Smooth muscle cell (in vitro differentiated cells): Measurements from ENCODE around the gene NUDT16. TPM values are rescaled to one million over a fixed set of nuclear protein-coding genes. Genes with fewer than 3 reads are reported as not detected.

Experiments
- DNase-seq: peaks from one replicate; lab custom pipeline; 2025; ENCODE audit not compliant: unreplicated experiment; lab: John Stamatoyannopoulos, UW
- H2AFZ ChIP-seq: fragments of 200-600 bp; sonication (generic); 2 replicates; pipeline ENCODE4 v1.6.0; 2016; ENCODE audit warnings: antibody characterized with exemption, low read depth, mild to moderate bottlenecking
- H3F3A ChIP-seq: fragments of 200-600 bp; sonication (generic); 2 replicates; pipeline ENCODE4 v1.6.0; 2017; ENCODE audit warnings: antibody characterized with exemption, low read depth
- H3K27ac ChIP-seq: fragments of 200-600 bp; sonication (generic); 2 replicates; pipeline ENCODE4 v1.5.1; 2016; ENCODE audit warnings: low read depth, mild to moderate bottlenecking
- H3K27me3 ChIP-seq: fragments of 200-600 bp; sonication (generic); 2 replicates; pipeline ENCODE4 v1.6.1; 2016; ENCODE audit warnings: low read depth, mild to moderate bottlenecking
- H3K36me3 ChIP-seq: fragments of 200-600 bp; sonication (generic); 2 replicates; pipeline ENCODE4 v1.5.1; 2016; ENCODE audit warnings: low read depth
- H3K4me1 ChIP-seq: fragments of 200-600 bp; sonication (generic); 2 replicates; pipeline ENCODE4 v1.5.1; 2016; ENCODE audit warnings: low read depth
- H3K4me2 ChIP-seq: fragments of 200-600 bp; sonication (generic); 2 replicates; pipeline ENCODE4 v1.6.0; 2016; ENCODE audit warnings: mild to moderate bottlenecking
- H3K4me3 ChIP-seq: fragments of 200-600 bp; sonication (generic); 2 replicates; pipeline ENCODE4 v1.5.1; 2016; ENCODE audit warnings: mild to moderate bottlenecking
- H3K79me2 ChIP-seq: fragments of 200-600 bp; sonication (generic); 2 replicates; pipeline ENCODE4 v1.6.0; 2016; ENCODE audit warnings: low read depth, mild to moderate bottlenecking
- H3K9ac ChIP-seq: fragments of 200-600 bp; sonication (generic); 2 replicates; pipeline ENCODE4 v1.6.0; 2016; ENCODE audit warnings: low read depth
- H3K9me3 ChIP-seq: fragments of 200-600 bp; sonication (generic); replicated peaks from 2 replicates; pipeline ENCODE4 v1.5.1; 2016; ENCODE audit warnings: low read depth
- H4K20me1 ChIP-seq: fragments of 200-600 bp; sonication (generic); 2 replicates; pipeline ENCODE4 v1.6.0; 2016; ENCODE audit warnings: low read depth
- CTCF ChIP-seq: fragments of 200-600 bp; sonication (generic); IDR thresholded peaks from 2 replicates; pipeline ENCODE4 v1.5.1; 2017; ENCODE audit warnings: borderline replicate concordance, mild to moderate bottlenecking, antibody characterized with exemption; ENCODE audit not compliant: insufficient read depth, poor library complexity, severe bottlenecking
- WGBS: methylation state at CpG from one replicate; pipeline ENCODE4 v1.1.7; 2016; ENCODE audit warnings: low lambda C conversion rate; 5-methylcytosine and 5-hydroxymethylcytosine counted together
- polyA plus RNA-seq: library from polyadenylated mRNA; unstranded; fragments of >200 nt; fragmentation: Nextera tagmentation; extraction: Ambion mirVana; gene quantifications from 2 replicates; pipeline ENCODE4 v1.2.1, GENCODE V29; 2016
- total RNA-seq: library from RNA; depleted of rRNA; stranded (reverse); fragments of >200 nt; gene quantifications from 2 replicates; pipeline ENCODE4 v1.2.3, GENCODE V29; 2014

Gene NUDT16
- total and polyA plus RNA-seq, 2 experiments from 2014 or later = 5.6 to 8.4 TPM

- no peak for TF ChIP-seq CTCF
- H3K27ac ChIP-seq = no peak overlapping the region
- H3K27me3 ChIP-seq = no peaks in the 10 kb centered on the region
- H3K36me3 ChIP-seq = no peaks in the 10 kb centered on the region
- no peak overlapping the region for H3K4me3 ChIP-seq
- H3K9me3 ChIP-seq = no peaks in the 10 kb centered on the region
- H4K20me1 ChIP-seq = no peaks in the 10 kb centered on the region
- DNase-seq = no peak
- no peaks in the 10 kb centered on the region for H3F3A ChIP-seq
- no peaks in the 10 kb centered on the region for H3K79me2 ChIP-seq
- WGBS = 65% methylated on average over 2 of the region's 2 CpGs
- H2AFZ ChIP-seq = no peak overlapping the region
- H3K4me1 ChIP-seq = no peaks in the 10 kb centered on the region
- no peak overlapping the region for H3K9ac ChIP-seq
- H3K4me2 ChIP-seq = no peak overlapping the region
Observed at GRCh38 chr3:131390331-131390730, 8.8 kb downstream of the NUDT16 start.

GRCh38 chr3:131393051-131393450 lies 11.5 kb downstream of the NUDT16 start:
- H3K27me3 ChIP-seq = no peaks in the 10 kb centered on the region
- no peaks in the 10 kb centered on the region for H3F3A ChIP-seq
- no peaks in the 10 kb centered on the region for H4K20me1 ChIP-seq
- WGBS = 83% methylated on average over 6 of the region's 6 CpGs
- H3K79me2 ChIP-seq = no peaks in the 10 kb centered on the region
- H3K4me1 ChIP-seq = no peaks in the 10 kb centered on the region
- no peak overlapping the region for H3K4me2 ChIP-seq
- no peak overlapping the region for H3K4me3 ChIP-seq
- no peak for DNase-seq
- no peaks in the 10 kb centered on the region for H3K9me3 ChIP-seq
- no peaks in the 10 kb centered on the region for H3K36me3 ChIP-seq
- no peak for TF ChIP-seq CTCF
- no peak overlapping the region for H2AFZ ChIP-seq
- H3K27ac ChIP-seq = no peak overlapping the region
- H3K9ac ChIP-seq = no peak overlapping the region

- WGBS = 83% methylated on average over 4 of the region's 4 CpGs
- Histone ChIP-seq H3K36me3 (no peaks in the 10 kb centered on the region), H3K4me1 (no peaks in the 10 kb centered on the region), H4K20me1 (no peaks in the 10 kb centered on the region), H3K27me3 (no peaks in the 10 kb centered on the region), H3K79me2 (no peaks in the 10 kb centered on the region), H3K9me3 (no peaks in the 10 kb centered on the region), H3K27ac (no peak overlapping the region), H3K9ac (no peak overlapping the region), H3F3A (no peaks in the 10 kb centered on the region), H3K4me2 (no peak overlapping the region), H3K4me3 (no peak overlapping the region), H2AFZ (no peak overlapping the region)
- DNase-seq = no peak
- TF ChIP-seq CTCF = no peak
Observed at GRCh38 chr3:131393868-131394267, 12.3 kb downstream of the NUDT16 start.

- H3K36me3 ChIP-seq = no peaks in the 10 kb centered on the region
- no peak for TF ChIP-seq CTCF
- no peaks in the 10 kb centered on the region for H3K27me3 ChIP-seq
- H4K20me1 ChIP-seq = no peaks in the 10 kb centered on the region
- no peak for DNase-seq
- H3K9me3 ChIP-seq = no peaks in the 10 kb centered on the region
- H3K27ac ChIP-seq = no peak overlapping the region
- H3K79me2 ChIP-seq = no peaks in the 10 kb centered on the region
- no peak overlapping the region for H3K9ac ChIP-seq
- H2AFZ ChIP-seq = no peak overlapping the region
- H3K4me2 ChIP-seq = no peak overlapping the region
- no peaks in the 10 kb centered on the region for H3F3A ChIP-seq
- H3K4me3 ChIP-seq = no peak overlapping the region
- H3K4me1 ChIP-seq = no peaks in the 10 kb centered on the region
Observed at GRCh38 chr3:131394400-131394799, 12.8 kb downstream of the NUDT16 start.
